ENCODE measurements around the gene CDK10.

CDK10 gene

DNA sequence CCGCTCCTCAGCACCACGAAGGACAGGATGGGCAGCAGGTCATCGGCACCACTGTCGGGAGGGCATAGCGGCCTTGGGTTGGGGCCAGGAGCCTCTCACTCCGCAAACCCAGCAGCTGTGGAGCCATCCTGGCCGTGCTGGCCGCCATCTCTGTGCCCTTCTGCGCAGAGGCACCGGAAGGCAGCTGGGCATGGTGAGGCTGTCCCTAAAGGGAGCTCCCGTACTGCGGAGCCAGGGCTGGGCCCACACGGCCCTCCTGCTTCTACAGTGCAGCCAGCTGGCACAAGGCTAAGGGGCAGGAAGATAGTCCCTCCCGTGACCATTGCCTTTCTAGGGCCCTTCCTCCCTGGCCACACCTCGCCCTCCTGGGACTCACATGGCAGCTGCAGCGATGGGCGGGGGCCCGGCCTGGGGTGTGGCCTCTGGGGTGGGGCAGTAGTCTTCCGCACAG is 22.0 kb downstream of the CDK10 start:
- no peak overlapping the region for H3K4me3 ChIP-seq (ENCODE audit: low read depth, low read length)
- in situ Hi-C loops (cut with HindIII; ENCODE audit: low sequenced_read_pairs), result no loop called here
- TF ChIP-seq, protein P1, sequence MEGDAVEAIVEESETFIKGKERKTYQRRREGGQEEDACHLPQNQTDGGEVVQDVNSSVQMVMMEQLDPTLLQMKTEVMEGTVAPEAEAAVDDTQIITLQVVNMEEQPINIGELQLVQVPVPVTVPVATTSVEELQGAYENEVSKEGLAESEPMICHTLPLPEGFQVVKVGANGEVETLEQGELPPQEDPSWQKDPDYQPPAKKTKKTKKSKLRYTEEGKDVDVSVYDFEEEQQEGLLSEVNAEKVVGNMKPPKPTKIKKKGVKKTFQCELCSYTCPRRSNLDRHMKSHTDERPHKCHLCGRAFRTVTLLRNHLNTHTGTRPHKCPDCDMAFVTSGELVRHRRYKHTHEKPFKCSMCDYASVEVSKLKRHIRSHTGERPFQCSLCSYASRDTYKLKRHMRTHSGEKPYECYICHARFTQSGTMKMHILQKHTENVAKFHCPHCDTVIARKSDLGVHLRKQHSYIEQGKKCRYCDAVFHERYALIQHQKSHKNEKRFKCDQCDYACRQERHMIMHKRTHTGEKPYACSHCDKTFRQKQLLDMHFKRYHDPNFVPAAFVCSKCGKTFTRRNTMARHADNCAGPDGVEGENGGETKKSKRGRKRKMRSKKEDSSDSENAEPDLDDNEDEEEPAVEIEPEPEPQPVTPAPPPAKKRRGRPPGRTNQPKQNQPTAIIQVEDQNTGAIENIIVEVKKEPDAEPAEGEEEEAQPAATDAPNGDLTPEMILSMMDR (IDR thresholded peaks at IDR 0.05; ENCODE audit: low read depth, low read length, missing control alignments), result no peak
- DNase-seq (ENCODE audit: low read depth), result no peak

DNA sequence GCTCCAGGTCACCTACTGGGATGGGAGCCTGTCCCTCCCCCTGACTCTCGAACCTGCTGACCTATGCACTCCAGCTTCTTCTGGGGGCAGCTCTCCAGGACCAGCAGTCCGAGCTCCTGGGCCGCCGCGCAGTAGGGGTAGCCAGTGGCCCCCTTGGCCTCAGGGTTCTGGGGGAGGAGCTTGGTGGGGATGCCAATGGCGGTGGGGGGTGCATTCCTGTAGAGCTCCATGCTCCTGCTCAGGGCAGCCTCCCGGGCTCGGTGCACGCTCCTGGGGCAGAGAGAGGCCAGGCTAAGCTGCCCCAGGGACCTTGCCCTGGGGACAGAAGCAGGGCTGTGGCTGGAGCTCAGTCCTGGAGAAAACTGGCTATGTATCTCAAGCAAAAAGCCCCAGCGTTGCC is 22.7 kb downstream of the CDK10 start:
- no peak overlapping the region for H3K4me3 ChIP-seq (ENCODE audit: low read depth, low read length)
- DNase-seq (ENCODE audit: low read depth), result no peak
- TF ChIP-seq, protein P1 (IDR thresholded peaks at IDR 0.05; ENCODE audit: low read depth, low read length, missing control alignments), result no peak
- in situ Hi-C loops (cut with HindIII; ENCODE audit: low sequenced_read_pairs), result no loop called here

DNA sequence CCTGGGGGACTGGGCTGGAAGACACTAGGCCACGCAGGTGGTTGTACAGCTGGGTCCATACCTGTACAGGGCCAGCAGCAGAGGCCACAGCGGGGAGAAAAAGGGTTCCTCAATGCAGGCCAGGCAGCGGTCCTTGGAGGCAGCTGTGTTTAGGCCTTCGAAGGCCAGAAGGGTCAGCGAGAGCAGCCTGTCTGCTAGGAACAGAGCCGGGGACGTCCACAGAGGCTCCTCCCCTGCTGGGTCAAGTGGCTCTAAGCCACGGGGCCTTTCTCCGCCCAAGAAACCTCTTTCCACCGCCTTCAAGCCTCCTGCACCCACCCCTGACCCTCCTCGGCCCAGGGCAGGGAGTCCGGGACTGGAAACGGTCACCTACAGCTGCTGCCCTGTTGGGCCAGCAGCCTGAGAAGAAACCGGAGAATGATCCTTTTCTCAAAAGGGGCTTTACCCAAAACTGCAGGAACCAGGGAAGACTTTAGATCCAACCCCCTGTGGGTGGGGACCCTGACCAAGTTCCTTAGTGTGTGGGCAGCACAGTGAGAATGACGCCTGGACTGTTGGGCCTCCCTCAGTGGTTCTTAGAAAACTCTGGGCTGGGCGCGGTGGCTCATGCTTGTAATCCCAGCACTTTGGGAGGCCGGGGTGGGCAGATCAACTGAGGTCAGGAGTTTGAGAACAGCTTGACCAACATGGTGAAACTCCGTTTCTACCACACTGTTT is 23.4 kb downstream of the CDK10 start:
- H3K4me3 ChIP-seq (ENCODE audit: low read depth, low read length), result no peak overlapping the region
- in situ Hi-C loops (cut with HindIII; ENCODE audit: low sequenced_read_pairs), result no loop called here
- TF ChIP-seq, protein P1 (IDR thresholded peaks at IDR 0.05; ENCODE audit: low read depth, low read length, missing control alignments), result no peak
- DNase-seq (ENCODE audit: low read depth), result no peak

DNA sequence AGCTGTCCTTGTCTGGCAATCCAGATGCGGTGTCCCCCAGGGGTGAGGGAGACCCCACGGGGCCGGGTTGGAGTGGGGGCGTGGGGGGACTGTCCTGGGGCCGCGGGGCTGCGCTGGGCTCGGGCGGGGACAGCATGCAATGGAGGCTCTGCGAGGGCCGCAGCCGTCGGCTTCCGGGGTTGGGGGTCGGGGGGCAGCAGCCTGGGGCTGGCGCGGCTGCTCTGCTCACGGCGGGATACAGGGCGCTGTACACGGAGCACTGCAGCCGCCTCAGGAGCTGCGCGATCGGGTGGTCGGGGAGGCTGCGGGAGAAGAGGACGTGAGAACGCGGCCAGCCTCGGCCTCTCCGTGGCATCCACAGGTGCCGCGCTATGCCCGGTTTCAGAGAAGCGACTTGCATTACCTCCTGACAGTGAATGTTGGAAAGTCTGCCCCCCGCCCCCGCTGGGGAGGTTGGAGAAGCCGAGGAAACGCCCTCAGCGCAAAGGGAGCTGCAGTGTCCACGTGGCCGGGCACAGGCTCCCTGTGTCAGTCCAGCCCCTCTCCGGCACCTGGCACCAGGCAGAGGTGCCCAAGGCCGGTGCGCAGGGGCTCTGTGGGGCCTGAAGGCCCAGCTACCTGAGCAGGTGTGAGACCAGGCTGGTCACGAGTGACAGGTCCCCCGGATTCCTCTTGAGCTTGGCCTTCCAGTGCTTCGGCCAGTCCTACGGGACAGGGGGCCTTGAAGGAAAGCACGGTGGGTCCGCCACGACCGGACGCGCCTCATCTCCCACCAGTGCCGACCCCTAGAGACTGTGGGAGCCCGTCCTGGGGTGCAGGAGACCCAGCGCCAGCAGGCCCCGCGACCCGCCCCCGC is 24.4 kb downstream of the CDK10 start:
- in situ Hi-C loops (cut with HindIII; ENCODE audit: low sequenced_read_pairs), result no loop called here
- DNase-seq (ENCODE audit: low read depth), result no peak
- no peak overlapping the region for H3K4me3 ChIP-seq (ENCODE audit: low read depth, low read length)
- TF ChIP-seq, protein P1 (IDR thresholded peaks at IDR 0.05; ENCODE audit: low read depth, low read length, missing control alignments), result no peak

DNA sequence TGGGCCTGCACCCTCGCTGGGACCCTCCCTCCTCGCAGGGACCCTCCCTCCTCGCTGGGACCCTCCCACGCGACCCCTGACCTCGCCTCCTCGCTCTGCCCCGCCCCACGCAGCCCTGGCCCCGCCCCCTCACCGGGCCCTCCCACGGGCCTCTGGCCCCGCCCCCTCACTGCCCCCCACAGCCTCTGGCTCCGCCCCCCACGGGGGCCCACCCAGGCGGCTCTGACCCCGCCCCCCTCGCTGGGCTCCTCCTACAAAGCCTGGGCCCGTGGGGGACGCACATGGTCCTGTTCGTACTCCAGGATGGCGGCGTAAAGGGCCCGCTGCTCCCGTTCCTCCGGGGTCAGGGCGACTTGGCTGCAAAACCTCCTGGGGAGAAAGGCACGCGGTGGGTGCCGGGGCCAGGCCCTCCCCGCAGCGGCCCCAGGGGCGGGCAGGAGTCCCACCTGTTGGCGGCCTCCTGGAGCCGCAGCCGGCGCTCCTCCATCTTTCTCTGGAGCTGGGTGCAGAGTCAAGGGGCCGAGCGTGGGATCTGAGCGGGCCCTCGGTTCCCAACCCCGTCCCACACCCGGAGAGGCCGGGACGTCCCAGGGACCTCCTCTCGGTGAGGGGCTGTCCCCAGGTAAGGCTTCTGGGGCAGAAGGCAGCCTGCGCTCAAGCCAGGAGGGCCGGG is 25.2 kb downstream of the CDK10 start:
- in situ Hi-C loops (cut with HindIII; ENCODE audit: low sequenced_read_pairs), result no loop called here
- no peak for DNase-seq (ENCODE audit: low read depth)
- TF ChIP-seq, protein P1 (IDR thresholded peaks at IDR 0.05; ENCODE audit: low read depth, low read length, missing control alignments), result no peak
- peak overlapping the region; percentile 46 for H3K4me3 ChIP-seq (ENCODE audit: low read depth, low read length)

DNA sequence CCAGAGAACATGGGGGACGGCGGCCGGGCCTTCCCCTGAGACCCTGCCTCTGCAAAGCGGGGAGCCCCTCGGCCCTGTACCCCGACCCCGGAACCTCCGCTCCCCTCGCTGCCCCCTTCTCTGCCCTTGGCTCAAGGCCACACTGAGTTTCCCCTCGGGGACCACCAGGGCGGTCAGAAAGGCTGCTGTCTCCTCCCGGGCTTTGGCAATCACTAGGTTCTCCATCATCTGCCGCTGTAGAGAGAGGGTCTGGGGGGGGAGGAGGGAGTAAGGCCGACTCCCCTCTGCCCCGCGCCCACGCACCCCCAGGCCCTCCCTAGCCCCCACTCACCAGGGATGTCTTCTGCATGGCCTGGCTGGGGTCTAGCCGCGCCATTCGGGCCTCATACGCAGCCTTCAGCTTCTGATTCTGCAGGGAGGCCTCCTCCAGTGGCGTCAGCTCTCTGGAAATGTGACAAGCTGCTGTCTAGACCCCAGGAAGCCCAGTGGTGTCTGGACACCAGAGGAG is 25.8 kb downstream of the CDK10 start:
- peak overlapping the region; percentile 46 for H3K4me3 ChIP-seq (ENCODE audit: low read depth, low read length)
- TF ChIP-seq, protein P1 (IDR thresholded peaks at IDR 0.05; ENCODE audit: low read depth, low read length, missing control alignments), result no peak
- in situ Hi-C loops (cut with HindIII; ENCODE audit: low sequenced_read_pairs), result no loop called here
- no peak for DNase-seq (ENCODE audit: low read depth)

Data from astrocyte of the cerebellum (primary cell).